RCC 7860 (cell line): ENCODE data around the gene ANKHD1.
A peak's percentile ranks its signal among the peaks of the same experiment; 100 is the strongest.

Source experiments
- DNase-seq: peaks from one replicate; pipeline ENCODE4 v3.0.0-alpha.2; 2015; ENCODE audit warnings: low spot score
- FAIRE-seq: peaks from 2 replicates; lab custom pipeline; 2012; peaks lifted over from hg19 to GRCh38; lab: Jason Lieb, UNC

Gene ANKHD1, protein sequence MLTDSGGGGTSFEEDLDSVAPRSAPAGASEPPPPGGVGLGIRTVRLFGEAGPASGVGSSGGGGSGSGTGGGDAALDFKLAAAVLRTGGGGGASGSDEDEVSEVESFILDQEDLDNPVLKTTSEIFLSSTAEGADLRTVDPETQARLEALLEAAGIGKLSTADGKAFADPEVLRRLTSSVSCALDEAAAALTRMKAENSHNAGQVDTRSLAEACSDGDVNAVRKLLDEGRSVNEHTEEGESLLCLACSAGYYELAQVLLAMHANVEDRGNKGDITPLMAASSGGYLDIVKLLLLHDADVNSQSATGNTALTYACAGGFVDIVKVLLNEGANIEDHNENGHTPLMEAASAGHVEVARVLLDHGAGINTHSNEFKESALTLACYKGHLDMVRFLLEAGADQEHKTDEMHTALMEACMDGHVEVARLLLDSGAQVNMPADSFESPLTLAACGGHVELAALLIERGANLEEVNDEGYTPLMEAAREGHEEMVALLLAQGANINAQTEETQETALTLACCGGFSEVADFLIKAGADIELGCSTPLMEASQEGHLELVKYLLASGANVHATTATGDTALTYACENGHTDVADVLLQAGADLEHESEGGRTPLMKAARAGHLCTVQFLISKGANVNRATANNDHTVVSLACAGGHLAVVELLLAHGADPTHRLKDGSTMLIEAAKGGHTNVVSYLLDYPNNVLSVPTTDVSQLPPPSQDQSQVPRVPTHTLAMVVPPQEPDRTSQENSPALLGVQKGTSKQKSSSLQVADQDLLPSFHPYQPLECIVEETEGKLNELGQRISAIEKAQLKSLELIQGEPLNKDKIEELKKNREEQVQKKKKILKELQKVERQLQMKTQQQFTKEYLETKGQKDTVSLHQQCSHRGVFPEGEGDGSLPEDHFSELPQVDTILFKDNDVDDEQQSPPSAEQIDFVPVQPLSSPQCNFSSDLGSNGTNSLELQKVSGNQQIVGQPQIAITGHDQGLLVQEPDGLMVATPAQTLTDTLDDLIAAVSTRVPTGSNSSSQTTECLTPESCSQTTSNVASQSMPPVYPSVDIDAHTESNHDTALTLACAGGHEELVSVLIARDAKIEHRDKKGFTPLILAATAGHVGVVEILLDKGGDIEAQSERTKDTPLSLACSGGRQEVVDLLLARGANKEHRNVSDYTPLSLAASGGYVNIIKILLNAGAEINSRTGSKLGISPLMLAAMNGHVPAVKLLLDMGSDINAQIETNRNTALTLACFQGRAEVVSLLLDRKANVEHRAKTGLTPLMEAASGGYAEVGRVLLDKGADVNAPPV (N-terminal part only)

DNA sequence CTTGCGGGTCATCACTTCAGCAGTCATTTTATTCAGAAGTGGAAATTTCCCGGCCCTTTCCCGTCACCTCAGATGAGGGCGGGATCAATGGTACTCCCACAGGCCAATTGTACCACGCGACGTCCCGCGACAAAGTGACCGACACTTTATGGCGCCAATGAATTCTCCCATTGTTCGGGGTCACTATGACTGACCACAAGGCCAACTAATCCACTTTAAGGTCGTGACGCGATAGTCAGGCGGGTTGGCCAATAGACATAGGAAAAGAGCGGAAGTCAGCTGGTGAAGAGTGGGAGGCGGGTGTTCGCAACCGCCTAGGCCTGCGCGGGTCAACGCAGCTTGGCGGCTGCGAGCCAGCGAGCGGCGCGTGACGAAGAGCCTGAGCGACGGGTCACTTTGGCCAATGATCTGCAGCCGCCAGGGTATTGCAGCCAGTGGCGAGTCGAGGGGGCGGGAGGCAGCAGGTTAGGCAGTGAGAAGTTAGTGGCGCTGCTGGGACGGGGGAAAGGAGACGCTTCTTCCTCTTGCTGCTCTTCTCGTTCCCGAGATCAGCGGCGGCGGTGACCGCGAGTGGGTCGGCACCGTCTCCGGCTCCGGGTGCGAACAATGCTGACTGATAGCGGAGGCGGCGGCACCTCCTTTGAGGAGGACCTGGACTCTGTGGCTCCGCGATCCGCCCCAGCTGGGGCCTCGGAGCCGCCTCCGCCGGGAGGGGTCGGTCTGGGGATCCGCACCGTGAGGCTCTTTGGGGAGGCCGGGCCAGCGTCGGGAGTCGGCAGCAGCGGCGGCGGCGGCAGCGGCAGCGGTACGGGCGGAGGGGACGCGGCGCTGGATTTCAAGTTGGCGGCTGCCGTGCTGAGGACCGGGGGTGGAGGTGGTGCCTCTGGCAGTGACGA is at the start of gene ANKHD1:
Gene ANKHD1, plus strand, starts transcription at position 472 of the 896 bp plus-strand sequence. Its CDS starts 135 bp downstream, at position 607.
- DNase-seq: peak; percentile 100
- peak; percentile 92 for FAIRE-seq

DNA sequence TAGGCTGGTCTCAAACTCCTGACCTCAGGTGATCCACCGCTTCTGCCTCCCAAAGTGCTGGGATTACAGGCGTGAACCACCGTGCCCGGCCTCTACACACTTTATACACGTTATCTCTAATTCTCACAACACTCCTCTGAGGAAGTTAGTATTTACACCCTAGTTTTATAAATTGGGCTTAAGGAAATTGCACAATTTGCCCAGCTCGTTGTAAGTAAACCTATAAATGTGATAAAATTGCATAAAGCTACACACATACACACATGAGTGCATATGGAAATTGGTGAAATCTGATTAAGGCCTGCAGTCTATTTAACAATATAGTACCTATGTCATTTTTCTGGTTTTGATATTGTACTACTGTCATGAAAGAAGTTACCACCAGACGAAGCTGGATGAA is 46.1 kb upstream of the ANKHD1 start:
- no peak for DNase-seq
- no peak for FAIRE-seq

DNA sequence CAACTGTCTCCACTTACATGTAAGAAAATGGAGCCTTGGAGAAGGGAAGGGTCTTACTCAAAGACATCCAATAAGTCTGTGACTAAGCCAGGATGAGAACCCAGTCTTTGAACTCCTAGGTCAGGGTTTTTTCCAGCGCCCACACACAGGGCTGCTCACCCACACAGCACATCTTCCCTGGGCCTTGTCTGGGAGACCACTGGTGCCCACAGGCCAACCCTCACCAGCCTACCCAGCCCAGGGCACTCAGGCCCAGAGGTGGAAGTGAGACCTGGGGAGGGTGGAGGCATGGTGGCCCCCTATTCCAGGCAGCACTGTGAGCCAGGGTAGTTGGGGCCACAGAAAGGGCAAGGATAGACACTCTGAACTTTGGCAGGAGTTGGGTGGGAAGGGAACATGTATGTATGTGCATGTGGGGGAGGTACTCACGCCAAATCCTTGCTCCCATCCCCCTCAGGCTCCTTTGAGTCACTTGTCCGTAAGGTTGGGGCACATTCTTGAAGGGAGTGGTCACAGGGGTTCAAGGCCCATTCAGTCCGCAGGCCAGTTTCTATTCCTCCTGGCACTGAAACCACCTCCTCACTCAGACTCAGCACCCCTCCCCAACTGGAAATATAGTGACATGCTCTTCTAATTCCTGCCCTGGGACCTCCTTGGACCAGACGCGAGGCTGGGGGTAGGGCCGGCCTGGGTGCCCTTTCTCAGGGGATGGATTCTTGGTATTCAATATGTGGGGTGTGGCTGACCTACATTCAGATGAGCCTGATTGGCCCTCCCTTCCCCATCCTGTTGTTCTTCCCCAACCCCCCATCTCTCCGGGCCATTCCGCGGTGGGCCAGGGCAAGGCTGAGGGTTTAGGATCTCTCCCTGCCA is 44.5 kb upstream of the ANKHD1 start:
- FAIRE-seq: no peak
- DNase-seq: no peak

DNA sequence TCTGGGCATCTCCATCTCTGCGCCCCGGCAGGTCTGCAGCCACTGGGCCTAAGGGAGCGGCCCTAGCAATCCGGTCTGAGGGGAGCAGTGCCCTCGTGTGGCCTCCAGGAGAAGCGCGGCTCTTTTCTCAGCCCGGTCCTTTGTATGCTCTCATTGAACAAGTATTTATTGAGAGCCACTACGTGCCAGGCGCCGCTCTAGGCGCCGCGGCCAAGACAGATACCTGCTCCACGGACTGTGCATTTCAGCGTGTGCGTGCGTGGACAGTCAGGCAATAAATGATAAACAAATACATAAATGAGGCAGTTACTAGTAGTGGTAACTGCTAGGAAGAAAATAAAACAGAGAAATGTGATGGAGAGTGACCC is 43.9 kb upstream of the ANKHD1 start:
- DNase-seq (peak; percentile 77), FAIRE-seq (no peak)

DNA sequence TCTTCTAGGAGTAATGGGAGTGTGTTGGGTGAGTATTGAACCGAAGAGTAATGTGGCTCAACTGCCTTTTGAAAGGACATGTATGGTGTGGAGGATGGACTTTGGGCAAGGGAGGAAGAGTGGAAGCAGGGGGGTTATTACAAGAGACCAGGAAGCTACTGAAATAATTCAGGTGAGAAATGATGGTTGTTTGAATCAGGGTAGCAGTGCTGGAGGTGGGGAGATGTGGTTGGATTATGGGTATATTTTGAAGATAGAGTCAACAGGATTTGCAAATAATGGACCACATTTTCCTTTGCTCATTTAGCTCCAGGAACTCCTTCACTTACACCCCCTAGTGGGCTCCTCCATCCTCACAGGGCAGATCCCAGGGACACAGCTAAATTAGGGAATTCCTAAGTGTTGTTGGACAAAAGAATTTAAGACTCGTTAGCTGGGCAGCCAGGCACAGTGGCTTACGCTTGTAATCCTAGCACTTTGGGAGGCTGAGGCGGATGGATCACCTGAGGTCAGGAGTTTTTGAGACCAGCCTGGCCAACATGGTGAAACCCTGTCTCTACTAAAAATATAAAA is 42.8 kb upstream of the ANKHD1 start:
- FAIRE-seq: no peak
- DNase-seq: no peak

DNA sequence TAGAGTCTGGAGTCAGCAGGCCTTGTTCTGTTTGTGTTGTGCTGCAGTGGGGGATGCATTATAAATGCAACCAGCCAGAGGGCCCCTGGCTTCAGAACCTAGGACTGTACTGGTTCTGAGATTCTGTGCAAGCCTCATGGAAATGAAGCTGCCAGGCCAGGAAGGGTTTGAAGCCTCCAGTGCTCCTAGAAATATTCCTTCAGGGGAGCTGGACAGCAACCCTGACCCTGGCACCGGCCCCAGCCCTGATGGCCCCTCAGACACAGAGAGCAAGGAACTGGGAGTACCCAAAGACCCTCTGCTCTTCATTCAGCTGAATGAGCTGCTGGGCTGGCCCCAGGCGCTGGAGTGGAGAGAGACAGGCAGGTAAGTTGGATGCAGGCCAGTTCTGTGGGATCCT is 41.5 kb upstream of the ANKHD1 start, which contains the start of gene SLC4A9:
Gene SLC4A9, plus strand, starts transcription at position 94 of the 400 bp plus-strand sequence. Its CDS starts 43 bp downstream, at position 137.
- DNase-seq (no peak), FAIRE-seq (no peak)

DNA sequence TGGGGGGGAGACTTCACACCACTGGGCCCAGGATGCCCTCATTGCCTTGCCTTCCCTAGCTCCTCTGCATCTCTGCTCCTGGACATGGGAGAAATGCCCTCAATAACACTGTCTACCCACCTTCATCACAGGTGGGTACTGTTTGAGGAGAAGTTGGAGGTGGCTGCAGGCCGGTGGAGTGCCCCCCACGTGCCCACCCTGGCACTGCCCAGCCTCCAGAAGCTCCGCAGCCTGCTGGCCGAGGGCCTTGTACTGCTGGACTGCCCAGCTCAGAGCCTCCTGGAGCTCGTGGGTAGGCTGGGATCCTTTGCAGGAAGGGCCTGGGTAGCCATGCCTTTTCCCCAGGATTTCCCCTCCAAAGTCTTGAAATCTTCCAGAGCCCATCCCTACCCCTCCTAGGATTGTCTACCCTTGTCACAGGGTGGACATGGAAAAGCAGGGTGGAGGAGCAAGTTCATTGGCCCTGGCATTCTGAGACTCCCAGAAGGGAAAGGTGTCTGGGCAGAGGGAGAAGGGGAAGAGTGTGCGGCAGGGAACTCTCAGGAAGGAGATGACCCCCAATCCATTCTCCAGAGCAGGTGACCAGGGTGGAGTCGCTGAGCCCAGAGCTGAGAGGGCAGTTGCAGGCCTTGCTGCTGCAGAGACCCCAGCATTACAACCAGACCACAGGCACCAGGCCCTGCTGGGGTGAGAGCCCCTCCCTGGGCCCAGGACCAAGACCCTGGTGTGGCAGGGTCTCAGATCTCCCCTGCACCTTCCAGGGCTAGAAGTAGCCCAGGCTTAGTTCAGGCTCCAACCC is 40.8 kb upstream of the ANKHD1 start:
- DNase-seq (no peak), FAIRE-seq (no peak)

DNA sequence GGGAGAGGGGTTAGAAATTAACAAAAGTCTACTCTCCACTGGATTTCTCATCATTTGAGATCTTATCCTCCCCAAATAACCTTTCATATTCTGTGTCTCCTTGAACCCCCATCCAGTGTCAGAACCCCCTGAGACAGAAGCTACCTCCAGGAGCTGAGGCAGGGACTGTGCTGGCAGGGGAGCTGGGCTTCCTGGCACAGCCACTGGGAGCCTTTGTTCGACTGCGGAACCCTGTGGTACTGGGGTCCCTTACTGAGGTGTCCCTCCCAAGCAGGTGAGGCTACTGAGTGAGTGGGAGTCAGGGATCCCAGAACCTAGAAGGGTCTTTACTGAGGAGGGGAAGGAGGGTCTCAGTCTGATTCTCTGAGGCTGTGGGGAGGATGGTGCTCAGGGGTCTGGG is 39.7 kb upstream of the ANKHD1 start:
- DNase-seq: no peak
- no peak for FAIRE-seq

DNA sequence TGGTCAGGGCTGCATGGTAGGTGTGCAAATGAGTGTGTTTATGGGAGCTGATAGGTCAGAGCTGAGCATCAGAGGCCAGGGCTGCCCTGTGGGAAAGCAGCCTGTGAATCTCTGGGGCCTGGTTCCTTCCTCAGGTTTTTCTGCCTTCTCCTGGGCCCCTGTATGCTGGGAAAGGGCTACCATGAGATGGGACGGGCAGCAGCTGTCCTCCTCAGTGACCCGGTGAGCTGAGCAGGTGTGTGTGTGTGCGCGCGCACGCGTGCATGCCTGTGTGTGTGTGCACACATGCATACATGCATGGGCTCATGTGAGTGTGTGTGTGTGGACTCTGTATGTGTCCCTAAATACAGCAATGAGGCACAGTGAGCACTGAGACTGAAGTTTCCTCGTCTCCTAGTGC is 39.3 kb upstream of the ANKHD1 start:
- no peak for FAIRE-seq
- DNase-seq: no peak

DNA sequence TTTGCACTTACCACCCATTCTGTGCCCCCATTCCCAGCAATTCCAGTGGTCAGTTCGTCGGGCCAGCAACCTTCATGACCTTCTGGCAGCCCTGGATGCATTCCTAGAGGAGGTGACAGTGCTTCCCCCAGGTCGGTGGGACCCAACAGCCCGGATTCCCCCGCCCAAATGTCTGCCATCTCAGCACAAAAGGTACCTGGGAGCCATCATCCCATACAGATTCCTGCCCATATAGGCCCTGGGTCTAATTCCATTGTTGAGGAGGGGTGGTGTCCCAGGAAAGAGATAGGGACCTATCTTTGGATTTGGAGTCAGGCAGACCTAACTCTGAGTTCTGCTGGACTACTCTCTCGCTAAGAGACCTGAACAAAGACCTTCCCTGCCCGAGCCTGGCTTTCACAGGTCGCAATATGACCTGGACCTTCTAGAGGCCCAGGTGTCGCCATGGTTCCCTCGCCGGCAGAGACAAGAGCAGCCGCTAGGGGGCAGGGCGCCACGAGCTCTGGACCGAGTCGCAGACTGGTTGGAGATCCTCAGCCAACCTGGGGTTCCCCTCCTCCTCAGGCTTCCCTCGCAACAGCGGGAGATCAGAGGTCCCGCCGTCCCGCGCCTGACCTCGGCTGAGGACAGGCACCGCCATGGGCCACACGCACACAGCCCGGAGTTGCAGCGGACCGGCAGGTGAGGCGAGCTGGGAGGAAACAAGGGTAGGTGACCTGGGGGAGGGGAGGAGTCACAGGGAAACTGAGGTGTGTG is 38.6 kb upstream of the ANKHD1 start:
- no peak for FAIRE-seq

DNA sequence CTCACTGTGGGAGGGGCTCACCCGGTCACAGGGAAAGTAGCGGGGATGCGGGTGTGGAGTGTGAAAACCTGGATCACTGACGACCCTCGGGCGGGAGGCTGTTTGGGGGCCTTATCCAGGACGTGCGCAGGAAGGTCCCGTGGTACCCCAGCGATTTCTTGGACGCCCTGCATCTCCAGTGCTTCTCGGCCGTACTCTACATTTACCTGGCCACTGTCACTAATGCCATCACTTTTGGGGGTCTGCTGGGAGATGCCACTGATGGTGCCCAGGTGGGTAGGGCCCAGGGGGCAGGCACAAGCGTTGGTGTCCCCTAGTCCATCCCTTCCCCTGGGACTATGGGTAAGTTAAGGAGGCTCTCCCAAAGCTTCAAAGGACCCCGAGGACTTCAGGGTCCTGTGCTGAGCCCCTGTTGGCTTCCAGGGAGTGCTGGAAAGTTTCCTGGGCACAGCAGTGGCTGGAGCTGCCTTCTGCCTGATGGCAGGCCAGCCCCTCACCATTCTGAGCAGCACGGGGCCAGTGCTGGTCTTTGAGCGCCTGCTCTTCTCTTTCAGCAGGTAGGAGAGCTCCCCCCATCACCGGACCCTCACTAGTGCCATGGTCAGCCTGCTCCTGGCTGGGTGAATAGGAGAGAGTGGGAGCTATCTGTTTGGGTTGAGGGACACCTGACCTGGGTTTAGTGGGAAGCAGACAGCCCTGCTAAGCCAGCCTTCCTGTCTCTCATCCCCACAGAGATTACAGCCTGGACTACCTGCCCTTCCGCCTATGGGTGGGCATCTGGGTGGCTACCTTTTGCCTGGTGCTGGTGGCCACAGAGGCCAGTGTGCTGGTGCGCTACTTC is 37.8 kb upstream of the ANKHD1 start:
- DNase-seq (no peak), FAIRE-seq (no peak)

More for the DNA sequence above, 38.6 kb upstream of the ANKHD1 start:
- peak; percentile 38 for DNase-seq

DNA sequence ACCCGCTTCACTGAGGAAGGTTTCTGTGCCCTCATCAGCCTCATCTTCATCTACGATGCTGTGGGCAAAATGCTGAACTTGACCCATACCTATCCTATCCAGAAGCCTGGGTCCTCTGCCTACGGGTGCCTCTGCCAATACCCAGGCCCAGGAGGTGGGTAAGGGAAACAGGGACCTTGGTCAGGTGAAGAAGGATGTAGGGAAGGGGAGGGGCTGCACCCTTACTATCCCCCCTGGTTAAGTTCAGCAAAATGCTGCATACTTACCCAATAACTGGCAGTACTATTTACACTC is 37.2 kb upstream of the ANKHD1 start:
- DNase-seq (no peak), FAIRE-seq (no peak)

DNA sequence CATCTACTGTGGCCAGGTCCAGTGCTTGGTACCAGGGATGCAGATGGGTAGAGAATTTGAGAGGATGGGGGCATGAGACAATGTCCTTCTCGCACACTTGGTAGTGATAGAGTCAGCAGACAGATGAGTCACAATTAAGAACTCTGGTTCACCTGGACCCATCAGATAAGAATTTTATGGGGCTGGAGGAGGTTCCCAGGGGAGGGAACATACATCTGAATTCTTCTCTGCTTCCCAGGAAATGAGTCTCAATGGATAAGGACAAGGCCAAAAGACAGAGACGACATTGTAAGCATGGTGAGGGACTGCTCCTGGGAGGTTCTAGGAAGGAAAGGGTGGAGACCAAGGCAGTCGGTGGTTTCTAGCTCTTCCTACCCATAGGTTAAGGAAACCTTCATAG is 36.4 kb upstream of the ANKHD1 start:
- no peak for FAIRE-seq
- no peak for DNase-seq

DNA sequence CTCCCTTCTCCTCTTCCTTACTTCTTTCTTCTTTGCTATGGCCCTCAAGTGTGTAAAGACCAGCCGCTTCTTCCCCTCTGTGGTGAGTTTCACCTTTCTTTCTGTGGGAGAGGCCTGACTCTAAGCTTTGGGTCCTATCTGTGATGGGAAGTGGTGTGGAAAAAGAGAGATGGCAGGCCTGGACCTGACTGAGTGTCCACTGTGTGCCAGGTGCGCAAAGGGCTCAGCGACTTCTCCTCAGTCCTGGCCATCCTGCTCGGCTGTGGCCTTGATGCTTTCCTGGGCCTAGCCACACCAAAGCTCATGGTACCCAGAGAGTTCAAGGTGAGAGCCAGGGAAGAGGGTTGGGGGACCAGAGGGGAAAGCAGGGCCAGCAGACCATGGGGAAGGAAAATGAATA is 35.7 kb upstream of the ANKHD1 start:
- DNase-seq (no peak), FAIRE-seq (no peak)

DNA sequence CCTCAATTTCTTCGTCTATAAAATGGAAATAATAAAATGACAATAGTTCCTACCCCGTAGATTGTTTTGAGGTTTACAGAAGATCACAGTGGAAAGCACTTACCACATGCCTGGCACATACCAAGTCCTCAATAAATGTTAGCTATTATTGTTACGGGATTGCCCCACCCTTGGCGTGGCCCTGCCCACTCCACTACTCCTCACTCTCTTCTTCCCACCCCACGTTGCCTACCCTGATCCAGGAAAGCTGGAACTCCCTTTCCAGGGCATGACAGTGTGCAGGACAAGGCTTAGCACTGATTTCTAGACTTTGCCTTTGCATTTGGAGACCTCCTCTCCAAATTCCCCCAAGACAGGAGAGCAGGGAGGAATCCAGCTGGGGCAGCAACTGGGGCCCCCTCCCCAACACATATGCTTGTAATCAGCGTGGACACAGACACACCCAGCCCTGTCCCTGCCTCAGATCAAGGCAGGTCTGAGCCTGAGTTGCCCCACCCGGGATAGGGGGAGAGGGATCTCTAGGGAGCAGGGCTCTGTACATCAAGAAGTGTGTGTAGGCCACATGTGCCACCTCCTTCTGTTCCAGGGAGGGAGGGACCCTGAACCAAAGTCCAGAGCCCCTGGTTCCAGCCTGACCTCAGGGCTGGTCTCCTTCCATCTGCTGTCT is 34.9 kb upstream of the ANKHD1 start:
- DNase-seq (no peak), FAIRE-seq (no peak)
